ENCODE results near the gene SGCA.
A peak's percentile ranks its signal among the peaks of the same experiment; 100 is the strongest.

SGCA gene

DNA sequence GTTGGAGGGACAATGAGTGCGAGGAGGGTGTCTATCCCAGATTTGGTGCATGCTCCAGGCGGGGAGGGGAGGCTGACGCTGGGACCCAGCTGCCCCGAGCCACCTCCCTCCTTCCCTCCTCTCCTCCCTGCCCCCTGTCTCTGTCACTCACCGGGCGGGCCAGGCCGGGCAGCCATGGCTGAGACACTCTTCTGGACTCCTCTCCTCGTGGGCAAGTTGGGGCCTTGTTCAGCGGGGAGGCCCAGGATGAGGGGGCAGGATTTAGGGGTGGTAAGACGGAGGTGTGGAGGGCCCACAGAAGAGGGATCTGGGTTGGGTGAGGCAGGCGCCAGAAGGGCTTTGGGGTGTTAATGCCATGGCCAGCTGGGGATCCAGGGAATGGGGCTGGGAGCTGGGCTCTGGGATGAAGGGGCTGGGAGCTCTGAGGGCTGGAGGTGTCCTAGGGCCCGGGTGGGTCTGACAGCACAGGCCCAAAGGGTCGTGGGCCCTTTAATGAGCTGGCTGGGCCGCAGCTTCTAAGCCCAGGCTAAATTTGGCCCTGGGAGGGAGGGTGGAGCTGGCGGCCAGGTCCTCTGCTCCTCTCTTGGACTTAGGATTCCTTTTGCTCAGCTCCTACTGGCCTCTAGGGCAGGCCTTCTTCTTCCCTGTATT lies at the start of gene SGCA:
Gene SGCA, plus strand, starts transcription at position 139 of the 651 bp plus-strand sequence. Its CDS starts 36 bp downstream, at position 175.
- Histone ChIP-seq H3K4me1 (ENCODE audit: control insufficient read depth, low read length) (peaks cover 24% of the 10 kb centered on the region), H3K4me3 (ENCODE audit: low read length) (no peak within 1 kb of the TSS), H3K4me2 (ENCODE audit: low read length) (no peak within 1 kb of the TSS), H3K79me2 (ENCODE audit: control insufficient read depth, low read length) (no peaks in the 10 kb centered on the region), H4K20me1 (ENCODE audit: control insufficient read depth, insufficient read depth, low read depth, low read length) (no peaks in the 10 kb centered on the region), H3K9me3 (ENCODE audit: control insufficient read depth, insufficient read depth, low read length) (no peaks in the 10 kb centered on the region), H3K27me3 (ENCODE audit: control insufficient read depth, low read length) (peaks cover 31% of the 10 kb centered on the region), H3F3A (ENCODE audit: control insufficient read depth, insufficient read depth) (no peaks in the 10 kb centered on the region), H3K36me3 (ENCODE audit: control insufficient read depth, low read length) (no peaks in the 10 kb centered on the region), H3K9me2 (replicated peaks; ENCODE audit: control insufficient read depth, low read length) (no peaks in the 10 kb centered on the region), H3K27ac (ENCODE audit: low read depth, low read length) (no peak within 1 kb of the TSS)
- TF ChIP-seq EZH2phosphoT487 (IDR thresholded peaks at IDR 0.05; ENCODE audit: borderline replicate concordance, low read length) = no peak
- TF ChIP-seq CTCF (IDR thresholded peaks at IDR 0.05; ENCODE audit: low read depth, low read length, poor library complexity, severe bottlenecking) = no peak

DNA sequence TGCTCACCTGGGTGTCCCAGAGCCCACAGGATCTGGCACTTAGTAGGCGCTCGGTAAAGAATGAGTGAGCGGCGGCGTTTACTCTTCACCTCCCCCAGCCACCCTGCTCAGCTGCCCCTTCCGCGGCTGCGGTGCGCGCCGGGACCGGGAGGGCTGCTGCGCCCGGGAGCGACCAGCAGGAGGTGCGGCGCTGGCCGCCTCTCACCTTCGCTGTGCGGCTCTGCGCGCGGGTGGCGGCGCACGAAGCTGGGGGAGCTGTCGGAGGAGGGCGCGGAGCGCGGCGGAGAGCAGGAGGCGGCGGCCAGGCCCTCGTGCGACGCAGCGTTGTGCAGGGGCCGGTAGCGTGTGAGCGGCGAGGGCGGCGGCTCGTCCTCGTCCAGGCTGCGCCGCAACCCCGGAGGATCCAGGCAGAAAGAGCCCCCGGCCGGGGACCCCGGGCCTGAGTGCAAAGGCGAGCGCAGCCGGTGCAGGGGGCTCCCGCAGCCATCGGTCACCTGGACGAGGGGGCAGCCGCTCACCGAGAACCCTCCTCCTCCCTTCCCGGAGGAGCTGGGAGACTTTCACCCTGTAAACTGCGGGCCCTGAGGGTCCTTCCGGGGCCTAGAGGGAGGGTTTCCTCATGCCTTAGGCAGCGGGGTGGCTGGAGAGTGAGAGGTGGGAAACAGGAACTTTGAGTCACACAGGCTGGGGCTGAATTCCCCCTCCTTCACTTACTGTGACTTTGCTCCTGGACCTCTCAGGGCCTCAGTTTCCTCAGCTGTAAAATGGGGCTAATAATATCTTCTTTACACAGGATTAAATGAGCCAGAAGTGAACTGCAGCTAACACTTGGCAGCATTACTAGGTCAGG lies 48.4 kb upstream of the SGCA start:
- Histone ChIP-seq H3K4me1 (ENCODE audit: control insufficient read depth, low read length) (peaks cover 4% of the 10 kb centered on the region; the same call in 1 of the 2 replicates), H3K36me3 (ENCODE audit: control insufficient read depth, low read length) (no peaks in the 10 kb centered on the region), H3K27me3 (ENCODE audit: control insufficient read depth, low read length) (peaks cover 50% of the 10 kb centered on the region), H3K9me2 (replicated peaks; ENCODE audit: control insufficient read depth, low read length) (no peaks in the 10 kb centered on the region), H3K27ac (ENCODE audit: low read depth, low read length) (no peak overlapping the region), H4K20me1 (ENCODE audit: control insufficient read depth, insufficient read depth, low read depth, low read length) (no peaks in the 10 kb centered on the region), H3K4me3 (ENCODE audit: low read length) (no peak overlapping the region), H3K4me2 (ENCODE audit: low read length) (peak overlapping the region; percentile 22; the same call in 1 of the 2 replicates), H3K79me2 (ENCODE audit: control insufficient read depth, low read length) (no peaks in the 10 kb centered on the region), H3K9me3 (ENCODE audit: control insufficient read depth, insufficient read depth, low read length) (no peaks in the 10 kb centered on the region), H3F3A (ENCODE audit: control insufficient read depth, insufficient read depth) (no peaks in the 10 kb centered on the region)
- 0 out of 2 replicates have a peak, but pooled peaks have one; percentile 40 for TF ChIP-seq EZH2phosphoT487 (IDR thresholded peaks at IDR 0.05; ENCODE audit: borderline replicate concordance, low read length)
- peak; percentile 52 for TF ChIP-seq CTCF (IDR thresholded peaks at IDR 0.05; ENCODE audit: low read depth, low read length, poor library complexity, severe bottlenecking)

GRCh38 chr17:50118076-50118827 lies 47.6 kb upstream of the SGCA start:
- H3K36me3 ChIP-seq (ENCODE audit: control insufficient read depth, low read length) = no peaks in the 10 kb centered on the region
- no peak overlapping the region for H3K27ac ChIP-seq (ENCODE audit: low read depth, low read length)
- H3K27me3 ChIP-seq (ENCODE audit: control insufficient read depth, low read length) = peaks cover 53% of the 10 kb centered on the region
- no peaks in the 10 kb centered on the region for H3K9me2 ChIP-seq (replicated peaks; ENCODE audit: control insufficient read depth, low read length)
- TF ChIP-seq EZH2phosphoT487 (IDR thresholded peaks at IDR 0.05; ENCODE audit: borderline replicate concordance, low read length) (no peak), CTCF (IDR thresholded peaks at IDR 0.05; ENCODE audit: low read depth, low read length, poor library complexity, severe bottlenecking) (no peak)
- no peak overlapping the region for H3K4me2 ChIP-seq (ENCODE audit: low read length)
- H3K79me2 ChIP-seq (ENCODE audit: control insufficient read depth, low read length) = no peaks in the 10 kb centered on the region
- peaks cover 4% of the 10 kb centered on the region; the same call in 1 of the 2 replicates for H3K4me1 ChIP-seq (ENCODE audit: control insufficient read depth, low read length)
- H3K9me3 ChIP-seq (ENCODE audit: control insufficient read depth, insufficient read depth, low read length) = no peaks in the 10 kb centered on the region
- no peaks in the 10 kb centered on the region for H4K20me1 ChIP-seq (ENCODE audit: control insufficient read depth, insufficient read depth, low read depth, low read length)
- H3F3A ChIP-seq (ENCODE audit: control insufficient read depth, insufficient read depth) = no peaks in the 10 kb centered on the region
- no peak overlapping the region for H3K4me3 ChIP-seq (ENCODE audit: low read length)
